Mesothelial cell of epicardium (in vitro differentiated cells): ENCODE results near the gene MDK. TPM values are rescaled to one million over a fixed set of nuclear protein-coding genes. Genes with fewer than 3 reads are reported as not detected.

Experiments used
- DNase-seq, 2 experiments: peaks; one replicate each; pipeline ENCODE4 v3.0.0; 2021; ENCODE audit warnings: low spot score in 2 of 2; ENCODE audit not compliant: unreplicated experiment in 2 of 2
- H3K27ac Mint-ChIP-seq: 2 replicates; pipeline ENCODE4 v1.8.0; 2021; ENCODE audit warnings: mixed read lengths
- H3K27me3 Mint-ChIP-seq: 2 replicates; pipeline ENCODE4 v1.8.0; 2021; ENCODE audit warnings: low read depth, mixed read lengths
- H3K36me3 Mint-ChIP-seq: 2 replicates; pipeline ENCODE4 v1.8.0; 2021; ENCODE audit warnings: mixed read lengths
- H3K4me1 Mint-ChIP-seq: 2 replicates; pipeline ENCODE4 v1.8.0; 2021; ENCODE audit warnings: mixed read lengths
- H3K4me3 Mint-ChIP-seq: 2 replicates; pipeline ENCODE4 v1.8.0; 2021; ENCODE audit warnings: mild to moderate bottlenecking, moderate library complexity, mixed read lengths
- H3K9me3 Mint-ChIP-seq: 2 replicates; pipeline ENCODE4 v1.8.0; 2021; ENCODE audit warnings: mixed read lengths
- CTCF ChIP-seq: fragments of 200-600 bp; sonication (generic); IDR thresholded peaks from one replicate; pipeline ENCODE4 v1.5.0; 2021; ENCODE audit warnings: antibody characterized with exemption; ENCODE audit not compliant: unreplicated experiment
- total RNA-seq: library from RNA; stranded (reverse); gene quantifications from 3 replicates; pipeline ENCODE4 v1.2.1, GENCODE V29; 2021

Gene MDK
- total RNA-seq, 1 donor from 2014 or later = 1,586 TPM

GRCh38 chr11:46390331-46391171 is 9.1 kb downstream of the MDK start:
- TF ChIP-seq CTCF = no peak
- peak overlapping the region; percentile 62 for H3K4me3 Mint-ChIP-seq
- peaks cover 2% of the 10 kb centered on the region for H3K36me3 Mint-ChIP-seq
- peaks cover 29% of the 10 kb centered on the region for H3K4me1 Mint-ChIP-seq
- H3K9me3 Mint-ChIP-seq = no peaks in the 10 kb centered on the region
- no peak for DNase-seq
- no peak overlapping the region for H3K27ac Mint-ChIP-seq
- H3K27me3 Mint-ChIP-seq = peaks cover 69% of the 10 kb centered on the region

- Mint-ChIP-seq H3K27me3 (peaks cover 63% of the 10 kb centered on the region), H3K36me3 (peaks cover 2% of the 10 kb centered on the region), H3K9me3 (no peaks in the 10 kb centered on the region), H3K4me3 (no peak overlapping the region), H3K27ac (no peak overlapping the region), H3K4me1 (peaks cover 29% of the 10 kb centered on the region)
- no peak for DNase-seq
- TF ChIP-seq CTCF = no peak
These were observed 9.7 kb downstream of the MDK start for GRCh38 chr11:46391186-46391577.

GRCh38 chr11:46391578-46392420 is 10.3 kb downstream of the MDK start, which contains the start of gene CHRM4:
CHRM4 (minus strand) TSS chr11:46391776; CDS start chr11:46386557, 5,219 bp downstream.
- Mint-ChIP-seq H3K27ac (no peak within 1 kb of the TSS), H3K4me3 (peak within 1 kb of the TSS; percentile 69), H3K36me3 (peaks cover 6% of the 10 kb centered on the region), H3K9me3 (no peaks in the 10 kb centered on the region), H3K4me1 (peaks cover 29% of the 10 kb centered on the region), H3K27me3 (peaks cover 57% of the 10 kb centered on the region)
- TF ChIP-seq CTCF = no peak
- peak in 1 of 2 experiments; percentile 61 for DNase-seq

GRCh38 chr11:46392421-46393230 is 11.2 kb downstream of the MDK start:
- H3K4me3 Mint-ChIP-seq = peak overlapping the region; percentile 69
- no peaks in the 10 kb centered on the region for H3K9me3 Mint-ChIP-seq
- H3K27ac Mint-ChIP-seq = no peak overlapping the region
- peaks cover 50% of the 10 kb centered on the region for H3K27me3 Mint-ChIP-seq
- peaks cover 8% of the 10 kb centered on the region for H3K36me3 Mint-ChIP-seq
- no peak for TF ChIP-seq CTCF
- peak; percentile 81 to 95 for DNase-seq
- H3K4me1 Mint-ChIP-seq = peaks cover 29% of the 10 kb centered on the region

- Mint-ChIP-seq H3K4me1 (peaks cover 25% of the 10 kb centered on the region), H3K27me3 (peaks cover 46% of the 10 kb centered on the region), H3K27ac (no peak overlapping the region), H3K36me3 (peaks cover 8% of the 10 kb centered on the region), H3K4me3 (peak overlapping the region; percentile 69), H3K9me3 (no peaks in the 10 kb centered on the region)
- TF ChIP-seq CTCF = no peak
- DNase-seq = no peak
These were observed 11.8 kb downstream of the MDK start for GRCh38 chr11:46393231-46393616.
